Stimulated activated CD8-positive, alpha-beta memory T cell treated with anti-CD3 and anti-CD28 coated beads, Interleukin-12 subunit alpha, Interleukin-12 subunit beta, amount 100 ng/mL, for 1 hour (primary cell): Measurements from ENCODE around the gene DIS3L2.
"Not testable (repeated sequence)": the region's sequence is repeated elsewhere in the genome, so short reads cannot be mapped to it uniquely, and the experiment has no call there.

Experiments used
- DNase-seq: peaks from one replicate; pipeline ENCODE4 v3.0.0-alpha.2; 2020; ENCODE audit warnings: low read depth

Gene DIS3L2

DNA sequence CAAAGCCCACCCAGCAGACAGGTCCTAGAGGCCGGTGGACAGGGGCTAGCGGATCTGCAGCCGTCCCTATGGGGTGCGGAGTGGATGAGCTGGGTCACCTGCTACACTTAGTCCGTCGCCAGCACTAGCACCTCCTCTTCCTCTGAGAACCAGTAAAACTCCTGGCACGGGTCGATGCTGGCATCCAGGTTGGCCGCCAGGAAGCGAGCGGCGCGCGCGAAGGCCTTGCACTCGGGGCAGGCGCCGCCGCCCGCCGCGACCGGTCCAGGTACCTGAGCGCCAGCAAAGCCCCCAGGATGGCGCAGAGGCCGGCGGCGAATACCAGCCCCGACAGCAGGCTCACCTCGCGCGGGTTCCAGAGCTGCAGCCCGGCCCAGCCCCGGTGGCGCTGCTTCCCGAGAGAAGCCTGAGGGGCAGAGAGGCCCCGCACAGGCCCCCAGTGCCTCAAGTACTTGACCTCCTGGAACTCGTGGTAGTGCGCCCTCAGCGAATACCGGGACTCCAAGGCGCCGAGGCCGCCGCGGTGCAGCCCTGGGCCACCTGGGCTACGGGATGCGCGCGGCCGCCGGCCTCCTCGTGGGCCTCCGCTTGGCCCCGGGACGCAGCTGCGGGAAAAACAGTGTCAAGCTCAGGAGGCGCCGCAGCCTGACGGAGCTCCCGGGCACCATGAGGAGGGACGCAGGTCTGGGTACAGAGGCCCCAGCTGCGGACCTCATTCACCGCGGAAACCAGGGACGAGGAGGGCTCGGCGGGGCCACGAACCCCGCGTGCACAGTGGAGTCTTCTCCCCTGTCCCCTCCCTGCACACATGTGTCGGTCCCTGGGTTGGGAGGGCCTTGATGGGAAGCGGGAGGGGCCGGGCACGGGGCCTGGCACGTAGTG, 389.5 kb downstream of the DIS3L2 start:
- DNase-seq: no peak

- no peak for DNase-seq
Observed at GRCh38 chr2:232351686-232352510, 390.4 kb downstream of the DIS3L2 start.

DNA sequence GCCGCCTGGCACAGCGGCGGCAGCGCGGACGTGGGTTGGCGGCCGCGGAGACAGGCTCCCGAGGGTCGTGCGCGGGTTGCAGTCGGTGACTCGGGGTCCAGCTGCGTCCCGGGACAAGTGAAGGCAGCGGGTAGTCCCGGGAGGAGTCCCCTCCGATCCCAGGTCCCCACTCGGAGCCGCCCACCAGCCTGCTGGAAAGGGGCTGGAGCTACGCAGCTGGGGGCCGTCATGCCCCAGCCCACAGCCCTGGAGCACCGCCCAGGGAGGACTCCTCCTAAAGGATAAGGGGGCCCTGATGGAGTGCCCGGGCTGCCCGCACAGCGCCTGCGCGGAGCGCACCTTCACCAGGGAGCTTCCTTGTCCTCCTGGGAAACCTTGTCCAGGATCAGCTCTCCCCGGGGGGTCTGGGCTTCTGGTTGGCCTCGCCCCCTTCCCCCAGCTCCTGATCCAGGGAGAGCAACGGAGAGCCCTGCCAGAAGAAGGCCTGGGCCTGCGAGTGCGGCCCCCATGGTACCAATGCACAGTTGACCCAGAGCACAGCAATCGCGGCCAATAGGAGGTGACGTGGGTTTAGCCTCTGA, 391.1 kb downstream of the DIS3L2 start:
- no peak for DNase-seq

DNA sequence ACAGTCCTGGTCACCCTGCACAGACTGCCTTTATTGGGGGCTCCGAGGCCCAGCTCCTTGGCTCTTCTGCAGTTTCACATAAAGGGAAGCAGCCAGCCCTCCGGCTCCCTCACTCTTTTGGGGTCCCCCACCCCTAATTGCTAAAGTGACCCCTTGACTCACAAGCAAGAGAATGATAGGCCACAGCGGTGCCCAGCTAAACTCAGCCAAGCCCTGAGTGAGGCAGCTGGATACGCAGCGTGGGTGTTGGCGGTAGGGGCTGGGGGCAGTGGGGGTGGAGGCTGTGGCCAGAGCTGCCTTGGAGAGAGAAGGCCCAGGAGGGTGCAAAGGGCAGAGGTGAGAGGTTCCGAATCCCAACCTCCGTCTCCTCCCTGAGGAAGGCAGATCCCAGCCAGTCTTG, 391.6 kb downstream of the DIS3L2 start:
- no peak for DNase-seq

GRCh38 chr2:232353660-232354059, 392.1 kb downstream of the DIS3L2 start:
- DNase-seq: no peak

- no peak for DNase-seq
Observed at GRCh38 chr2:232354069-232354468, 392.6 kb downstream of the DIS3L2 start.

GRCh38 chr2:232361646-232362045, 400.1 kb downstream of the DIS3L2 start:
- DNase-seq: no peak

DNA sequence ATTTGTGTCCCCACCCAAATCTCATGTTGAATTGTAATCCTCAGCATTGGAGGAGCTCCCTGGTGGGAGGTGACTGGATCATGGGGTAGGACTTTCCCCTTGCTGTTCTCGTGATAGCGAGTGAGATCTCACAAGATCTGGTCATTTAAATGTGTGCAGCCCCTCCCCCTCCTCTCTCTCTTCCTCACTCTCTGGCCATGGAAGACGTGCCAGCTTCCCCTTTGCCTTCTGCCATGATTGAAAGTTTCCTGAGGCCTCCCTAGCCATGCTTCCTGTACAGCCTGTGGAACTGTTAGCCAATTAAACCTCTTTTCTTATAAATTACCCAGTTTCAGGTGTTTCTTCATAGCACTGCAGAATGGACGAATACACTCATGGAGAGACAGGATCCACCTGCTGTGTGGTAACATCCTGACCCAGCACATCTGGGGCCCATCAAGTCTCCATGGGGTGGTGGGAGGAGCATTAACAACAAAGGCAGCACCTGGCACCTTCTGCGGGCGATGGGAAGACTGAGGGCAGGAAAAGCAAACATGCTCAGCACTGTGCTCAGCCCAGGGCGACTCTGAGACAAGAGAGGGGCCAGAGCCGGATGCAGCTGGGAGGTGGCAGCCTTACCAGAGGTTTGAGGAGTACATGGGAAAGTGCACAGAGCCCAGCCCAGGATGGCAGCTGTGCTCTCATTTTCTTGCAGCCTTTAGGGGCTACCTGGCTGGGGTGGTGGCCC, 400.8 kb downstream of the DIS3L2 start:
- no peak for DNase-seq

DNA sequence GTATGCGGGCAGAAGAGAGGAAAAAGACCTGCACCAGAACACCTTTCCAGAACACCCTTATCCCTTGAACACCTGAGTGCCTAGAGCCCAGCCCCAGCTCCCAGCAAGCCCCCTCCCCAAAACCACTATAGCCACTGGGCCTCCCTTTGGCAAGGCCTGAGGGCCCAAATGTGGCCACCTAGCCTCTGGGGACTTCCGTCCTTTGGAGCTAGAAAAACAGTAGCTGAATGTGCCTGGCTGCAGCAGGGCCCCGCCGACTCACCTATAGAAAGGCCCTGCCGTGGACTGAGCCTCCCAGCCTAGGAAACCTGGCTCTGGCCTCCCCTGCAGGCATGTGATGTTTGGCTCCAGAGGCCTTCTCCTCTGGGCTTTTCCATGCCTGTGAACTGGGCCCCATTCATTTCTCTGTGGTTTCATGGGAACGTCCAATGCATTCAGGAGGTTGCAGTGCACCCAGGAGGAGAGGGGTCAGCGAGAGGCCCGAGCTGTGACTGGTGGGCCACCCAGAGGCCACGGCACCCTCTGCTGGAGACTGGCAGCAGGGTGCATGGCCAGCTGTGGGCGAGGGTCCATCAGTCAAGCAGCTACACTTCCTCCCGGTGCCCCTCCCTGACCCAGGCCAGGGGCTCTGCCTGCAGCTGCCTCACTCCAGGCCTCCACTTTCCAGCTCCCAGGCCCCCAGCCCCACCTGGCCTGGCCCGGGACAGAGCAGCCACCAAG, 401.7 kb downstream of the DIS3L2 start:
- not testable (repeated sequence) for DNase-seq

DNA sequence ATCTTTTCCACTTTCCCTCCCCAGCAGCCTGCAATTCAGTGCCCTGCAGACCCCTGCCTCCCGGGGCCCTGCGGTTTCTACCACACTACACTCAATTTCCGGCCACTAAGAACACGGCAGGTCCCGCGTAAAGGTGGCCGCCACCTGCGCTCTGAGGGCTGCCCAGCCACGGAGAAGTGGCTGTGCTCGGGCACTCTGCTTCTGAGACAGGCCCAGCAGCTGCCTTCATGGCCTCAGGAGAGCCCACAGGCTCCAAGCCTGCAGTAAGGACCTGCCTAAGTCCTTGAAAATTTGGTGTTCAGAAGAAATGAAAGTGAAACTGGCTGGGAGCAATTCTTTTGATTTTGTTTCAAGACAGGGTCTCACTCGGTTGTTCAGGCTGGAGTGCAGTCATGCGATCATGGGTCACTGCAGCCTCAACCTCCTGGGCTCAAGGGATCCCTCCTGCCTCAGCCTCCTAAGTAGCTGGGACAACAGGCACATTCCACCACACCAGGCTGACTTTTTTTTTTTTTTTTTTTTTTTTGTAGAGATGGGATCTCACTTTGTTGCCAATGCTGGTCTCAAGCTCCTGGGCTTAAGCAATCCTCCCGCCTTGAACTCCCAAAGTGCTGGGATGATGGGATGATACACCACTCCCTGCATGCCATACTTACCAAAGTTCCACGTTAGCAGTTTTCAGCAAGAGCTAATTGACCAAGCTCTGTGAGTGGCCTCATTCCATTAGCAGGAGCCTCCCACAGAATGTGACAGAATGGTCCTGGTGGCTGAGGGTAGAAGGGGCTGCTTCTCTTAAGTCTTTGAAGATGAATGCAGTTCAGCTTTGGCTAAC, 402.5 kb downstream of the DIS3L2 start:
- DNase-seq: no peak

DNA sequence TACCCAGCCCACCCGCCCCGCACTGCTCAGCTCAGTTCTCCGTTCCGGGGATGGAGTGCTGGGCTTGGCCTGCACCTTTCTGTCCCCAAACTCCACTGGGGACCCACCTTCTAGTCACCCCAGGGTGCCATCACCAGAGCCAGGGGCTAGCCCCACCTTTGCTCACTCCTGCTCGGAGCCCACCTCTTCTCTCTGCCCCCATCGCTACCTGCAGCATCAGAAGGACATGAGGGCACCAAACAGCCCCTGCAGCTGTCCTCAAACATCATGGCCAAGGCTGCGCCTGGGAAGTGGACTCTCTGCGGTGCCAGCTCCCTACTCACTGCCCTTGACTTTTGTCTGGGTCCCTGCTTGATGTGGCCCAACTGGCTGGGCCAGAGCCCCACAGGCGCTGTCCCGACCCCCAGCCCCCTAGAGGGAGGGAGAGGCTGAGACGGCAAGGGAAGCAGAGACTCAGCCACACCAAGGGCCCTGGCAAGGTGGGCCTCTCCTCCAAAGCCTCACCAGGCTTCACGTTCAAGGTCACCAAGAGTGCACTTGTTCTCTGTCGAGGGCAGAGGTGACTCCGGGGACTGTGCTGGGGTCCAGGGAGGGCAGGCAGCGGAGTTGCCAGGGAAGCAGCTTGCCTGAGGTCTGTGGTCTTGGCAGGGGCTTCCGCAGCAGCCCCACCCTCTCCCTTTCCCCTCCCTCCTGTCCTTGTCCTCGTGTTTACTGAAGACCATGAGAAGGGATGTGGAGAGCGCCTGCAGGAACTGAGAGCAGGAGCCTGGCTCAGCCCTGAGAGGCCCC, 403.5 kb downstream of the DIS3L2 start:
- DNase-seq: not testable (repeated sequence)

DNA sequence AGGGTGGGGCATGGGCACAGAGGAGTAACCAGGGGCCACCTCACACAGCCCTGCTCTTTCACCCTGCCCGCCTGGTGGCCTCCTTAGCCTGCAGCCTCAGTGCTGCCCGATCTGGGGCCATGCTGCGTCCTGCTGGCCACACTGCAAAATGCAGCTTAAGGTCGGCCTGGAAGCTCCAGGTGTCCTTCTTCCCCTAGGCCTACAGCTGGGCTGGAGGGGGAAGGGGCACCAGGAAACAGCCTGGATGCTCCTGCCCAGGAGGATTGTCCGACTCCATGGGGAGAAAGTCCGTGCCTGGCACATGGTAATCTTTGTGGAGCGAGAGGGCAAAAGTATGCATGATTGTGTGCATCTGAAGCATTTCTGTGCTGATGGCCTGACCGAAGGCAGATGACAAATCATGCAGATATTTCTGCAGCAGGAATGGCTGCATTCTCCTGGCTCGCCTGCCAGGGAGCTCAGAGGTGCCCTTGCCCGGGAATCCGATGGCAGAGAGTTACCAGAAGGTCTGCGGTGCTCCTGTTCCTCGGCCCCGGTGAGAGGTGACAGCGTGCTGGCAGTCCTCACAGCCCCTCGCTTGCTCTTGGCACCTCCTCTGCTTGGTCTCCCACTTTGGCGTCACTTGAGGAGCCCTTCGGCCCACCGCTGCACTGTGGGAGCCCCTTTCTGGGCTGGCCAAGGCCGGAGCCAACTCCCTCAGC, 404.3 kb downstream of the DIS3L2 start:
- no peak for DNase-seq

GRCh38 chr2:232366461-232366860, 404.9 kb downstream of the DIS3L2 start:
- DNase-seq: not testable (repeated sequence)

DNA sequence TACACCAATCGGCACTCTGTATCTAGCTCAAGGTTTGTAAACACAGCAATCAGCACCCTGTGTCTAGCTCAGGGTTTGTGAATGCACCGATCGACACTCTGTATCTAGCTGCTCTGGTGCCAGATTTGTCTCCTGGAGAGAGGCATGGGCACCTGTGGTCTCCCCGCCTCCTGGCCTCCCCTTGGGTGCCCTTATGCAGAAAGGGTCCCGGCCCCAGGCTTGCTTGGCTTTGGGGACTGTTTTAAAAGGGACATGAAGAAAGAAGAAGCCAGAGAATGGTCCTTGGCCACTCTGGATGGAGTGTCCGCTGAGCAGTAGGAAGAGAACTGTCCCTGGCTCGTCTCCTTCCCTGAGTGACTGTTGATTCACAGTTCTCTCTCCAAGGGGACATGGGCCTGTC, 405.5 kb downstream of the DIS3L2 start:
- DNase-seq: no peak

DNA sequence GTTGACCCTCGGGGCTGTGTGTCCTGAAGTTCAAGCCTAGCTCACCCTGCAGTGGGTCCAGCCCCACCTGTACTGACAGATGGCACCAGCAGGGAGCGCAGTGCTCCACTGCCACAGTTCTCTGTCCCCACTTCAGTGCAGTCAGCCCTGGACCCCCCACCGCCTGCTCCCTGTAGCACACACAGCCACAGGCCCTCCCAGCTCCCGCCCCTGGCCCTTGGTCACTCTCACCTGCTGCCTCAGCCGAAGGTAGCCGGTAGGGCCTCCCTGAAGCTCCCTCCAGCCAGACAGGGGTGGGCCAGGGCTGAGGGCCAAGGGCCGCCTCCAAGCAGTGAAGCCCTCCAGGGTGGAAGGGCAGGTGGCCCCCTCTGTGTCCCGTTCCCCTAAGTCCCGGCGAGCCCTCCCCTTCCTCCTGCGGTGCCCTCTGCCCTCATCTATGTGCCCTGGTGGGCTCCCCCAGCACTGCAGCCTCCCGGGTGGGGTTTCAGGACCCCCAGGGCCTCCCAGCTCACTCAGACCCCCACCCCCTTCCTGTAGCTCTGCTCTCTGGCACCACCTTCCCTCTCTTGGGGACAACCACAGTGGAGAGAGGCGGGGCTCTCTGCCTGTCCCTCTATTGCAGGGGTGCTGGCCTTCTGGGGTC, 406.2 kb downstream of the DIS3L2 start:
- DNase-seq: no peak

GRCh38 chr2:232368311-232368731, 406.8 kb downstream of the DIS3L2 start:
- no peak for DNase-seq

DNA sequence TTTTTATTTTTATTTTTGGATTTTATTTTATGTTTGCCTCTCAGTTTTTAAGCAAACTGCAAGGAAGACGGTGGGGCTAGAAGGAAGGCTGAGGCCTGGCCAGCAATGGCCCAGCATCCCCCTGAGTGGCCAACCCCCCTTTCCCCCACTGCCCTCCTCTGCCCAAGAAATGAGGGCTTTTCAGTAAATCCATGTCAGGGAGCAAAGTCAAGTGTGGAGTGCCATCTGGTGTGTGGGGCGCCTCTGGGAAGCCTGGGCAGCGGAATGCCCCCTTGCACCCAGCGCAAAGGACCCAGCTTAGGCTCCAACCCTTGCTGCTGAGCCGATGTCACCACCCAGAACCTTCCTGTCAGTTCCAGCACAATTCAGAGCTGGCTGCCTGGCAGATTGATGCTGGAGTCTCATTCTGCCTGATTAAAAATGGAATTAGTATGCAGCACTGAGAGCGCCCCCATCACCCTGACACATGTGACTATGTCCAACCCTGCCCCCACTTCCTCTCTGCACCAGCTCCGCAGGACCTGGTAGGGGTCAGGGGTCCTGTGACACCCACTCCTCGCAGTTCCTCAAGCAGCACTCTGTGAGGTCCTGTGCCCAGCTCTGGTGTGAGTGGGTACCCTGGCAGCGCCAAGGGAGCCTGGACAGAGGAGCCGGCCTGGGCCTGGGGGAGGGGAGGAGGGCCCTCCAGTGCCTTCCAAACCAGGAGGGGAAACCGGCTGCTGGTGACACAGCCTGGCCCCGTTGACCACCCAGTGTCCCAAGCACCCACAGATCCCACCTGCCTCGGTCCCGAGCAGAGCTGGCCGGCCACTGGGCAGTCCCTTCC, 407.8 kb downstream of the DIS3L2 start:
- DNase-seq: no peak

DNA sequence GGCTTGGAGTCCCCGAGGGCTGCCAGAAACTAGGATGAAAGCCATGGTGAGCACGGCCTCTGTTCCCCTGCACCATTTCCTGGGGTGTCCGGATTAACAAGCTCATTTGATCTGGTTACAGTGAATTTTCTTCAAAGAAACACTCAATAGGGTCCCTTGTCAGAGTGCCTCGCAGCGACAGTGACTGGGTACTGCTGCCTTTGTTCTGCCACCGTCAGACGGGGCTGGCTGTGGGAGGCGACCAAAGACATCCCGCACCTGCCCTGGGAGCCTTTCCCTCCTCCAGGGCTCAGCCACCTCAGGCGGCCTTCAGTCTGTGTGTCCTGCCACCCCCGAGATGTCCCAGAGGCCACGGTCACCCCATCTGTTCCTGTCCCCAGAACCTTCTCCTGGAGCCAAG, 408.5 kb downstream of the DIS3L2 start:
- not testable (repeated sequence) for DNase-seq
